GM19239 (cell line): ENCODE measurements around the gene TBX10.
"Not testable (repeated sequence)": the region's sequence is repeated elsewhere in the genome, so short reads cannot be mapped to it uniquely, and the experiment has no call there.

Experiments
- DNase-seq: peaks from one replicate; pipeline ENCODE4 v3.0.0; 2011; ENCODE audit warnings: low spot score; ENCODE audit not compliant: insufficient read length
- FAIRE-seq: peaks from 2 replicates; lab custom pipeline; 2011; peaks lifted over from hg19 to GRCh38; lab: Jason Lieb, UNC

The TBX10 gene

GRCh38 chr11:67646535-67647336, 7.2 kb upstream of the TBX10 start:
- no peak for DNase-seq
- FAIRE-seq = peak; percentile 91

GRCh38 chr11:67645521-67646461, 6.2 kb upstream of the TBX10 start:
- FAIRE-seq = no peak
- DNase-seq = no peak

DNA sequence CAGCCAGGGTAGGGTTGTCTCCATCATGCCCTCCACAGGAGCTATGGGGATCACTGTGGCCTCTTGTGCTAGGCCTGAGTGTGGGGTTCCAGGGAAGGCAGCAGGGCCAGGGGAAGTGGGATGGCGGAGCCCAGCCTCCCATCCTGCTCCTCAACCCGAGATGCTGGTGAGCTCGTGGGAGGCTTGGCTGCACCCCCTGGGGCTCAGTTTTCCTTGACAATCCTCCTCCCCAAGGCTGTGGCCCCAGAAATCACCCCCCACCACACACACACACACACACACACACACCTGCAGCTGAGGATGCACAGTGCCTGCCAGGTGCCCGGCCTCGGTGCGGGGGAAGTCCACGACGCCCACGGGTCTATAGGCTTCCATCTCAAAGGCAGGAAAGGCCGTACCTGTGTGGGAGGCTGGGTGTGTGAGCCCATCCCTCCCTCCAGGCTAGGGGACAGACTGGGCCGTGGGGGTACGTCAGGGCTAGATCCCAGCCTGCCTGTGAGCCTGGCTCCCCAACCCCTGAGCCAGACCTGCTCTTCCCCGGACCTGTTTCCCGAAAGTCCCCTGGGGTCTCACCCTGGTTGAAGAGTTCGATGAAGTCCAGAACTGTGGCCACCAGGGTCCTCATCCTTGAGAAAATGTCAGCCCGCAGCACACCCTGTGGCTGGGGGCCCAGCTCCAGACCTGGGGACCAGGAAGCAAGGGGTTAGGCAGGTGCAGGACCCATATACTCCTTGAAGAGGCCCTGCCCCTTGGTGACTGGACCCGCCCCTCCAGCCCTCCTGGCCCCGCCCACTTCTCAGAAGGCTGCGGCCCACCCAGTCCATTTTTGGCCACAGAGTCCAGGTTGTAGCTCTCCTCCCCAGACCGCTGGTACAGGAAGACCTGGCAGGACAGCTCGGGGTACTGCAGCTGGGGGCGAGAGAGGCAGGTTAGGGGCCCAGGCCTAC, 5.2 kb upstream of the TBX10 start:
- FAIRE-seq (no peak), DNase-seq (no peak)

- DNase-seq (no peak), FAIRE-seq (no peak)
These were observed 4.5 kb upstream of the TBX10 start for GRCh38 chr11:67644042-67644441.

DNA sequence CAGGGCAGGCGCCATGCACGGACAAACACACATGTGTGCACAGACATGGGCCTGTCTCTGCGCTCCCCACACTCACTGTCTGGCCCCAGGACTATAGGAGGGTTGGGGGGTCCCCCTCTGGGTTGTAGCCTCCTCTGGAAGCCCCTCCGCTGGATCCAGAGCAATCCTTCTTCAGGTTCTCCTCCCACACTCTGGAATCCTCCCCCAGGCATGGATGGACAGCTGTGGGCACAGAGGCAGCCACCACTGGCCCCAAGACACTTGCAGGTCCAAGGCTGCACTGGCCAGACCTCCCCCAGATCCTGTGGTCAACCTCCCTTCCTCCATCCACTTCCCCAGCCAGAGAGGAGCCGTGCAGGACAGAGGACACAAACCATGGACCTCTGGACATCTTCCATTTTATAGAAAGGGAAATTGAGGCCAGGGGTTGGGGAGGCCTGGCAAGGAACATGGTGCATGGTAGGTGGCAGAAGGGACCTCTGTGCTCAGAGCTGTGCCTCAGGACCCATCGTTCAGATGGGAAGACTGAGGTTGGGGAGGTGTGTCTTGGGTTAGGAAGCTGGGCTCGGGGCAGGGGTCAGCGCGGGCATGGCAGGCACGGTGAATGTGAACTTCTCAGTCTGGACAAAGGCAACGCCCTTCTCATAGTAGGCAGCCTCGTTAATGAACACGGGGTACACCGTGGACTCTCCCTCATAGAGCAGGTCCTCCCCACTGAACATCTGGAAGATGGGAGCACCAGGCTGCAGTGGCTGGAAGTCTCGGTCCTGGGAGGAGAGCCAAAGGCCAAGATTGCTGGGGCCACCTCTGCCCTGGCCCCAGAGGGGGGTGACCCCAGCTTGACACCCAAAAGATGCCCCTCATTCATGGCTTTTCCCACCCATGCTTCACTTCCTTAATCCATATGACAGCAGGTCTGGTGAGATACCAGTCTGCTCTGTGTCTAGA, 2.9 kb upstream of the TBX10 start:
- FAIRE-seq = no peak
- no peak for DNase-seq

DNA sequence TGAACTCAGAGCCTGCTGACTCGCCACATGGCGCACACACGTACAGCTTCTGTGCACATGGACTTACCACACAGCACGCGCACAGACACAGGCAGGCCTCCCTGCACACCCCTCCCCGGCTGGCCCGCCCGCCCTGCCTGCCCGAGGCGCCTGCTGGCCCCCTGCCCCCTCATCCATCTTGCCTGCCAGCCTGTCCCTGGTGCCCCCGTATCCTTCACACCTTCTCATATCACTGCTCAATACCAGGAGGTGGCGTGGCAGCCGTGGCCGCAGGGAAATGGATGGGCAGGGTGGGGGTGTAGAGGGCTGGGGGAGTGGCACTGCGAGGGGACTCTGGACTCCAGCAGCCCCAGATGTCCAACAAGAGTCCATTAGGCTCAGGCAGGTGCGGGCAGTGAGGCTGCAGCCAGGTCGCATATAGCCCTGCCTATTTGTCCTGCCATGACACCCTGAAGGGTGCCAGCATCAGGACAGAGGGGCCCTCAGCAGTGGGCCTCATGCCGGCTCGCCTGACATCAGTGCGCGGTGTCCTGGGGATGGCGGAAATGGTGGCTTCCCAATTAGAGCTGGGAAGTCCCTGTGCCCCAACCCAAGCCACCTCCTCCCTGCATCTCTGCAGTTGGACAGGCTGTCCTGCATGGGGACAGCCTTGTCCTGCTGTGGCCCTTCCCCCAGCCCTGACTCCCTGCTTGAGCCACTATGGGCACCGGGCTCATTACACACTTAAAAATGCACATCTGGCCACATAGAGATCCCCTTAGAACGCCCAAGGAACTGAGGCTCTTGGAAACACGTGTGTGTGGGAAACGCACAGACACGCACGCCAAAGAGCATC, 2.0 kb upstream of the TBX10 start:
- no peak for DNase-seq
- no peak for FAIRE-seq

- FAIRE-seq (no peak), DNase-seq (no peak)
These were observed 1.3 kb upstream of the TBX10 start for GRCh38 chr11:67640758-67641337.

DNA sequence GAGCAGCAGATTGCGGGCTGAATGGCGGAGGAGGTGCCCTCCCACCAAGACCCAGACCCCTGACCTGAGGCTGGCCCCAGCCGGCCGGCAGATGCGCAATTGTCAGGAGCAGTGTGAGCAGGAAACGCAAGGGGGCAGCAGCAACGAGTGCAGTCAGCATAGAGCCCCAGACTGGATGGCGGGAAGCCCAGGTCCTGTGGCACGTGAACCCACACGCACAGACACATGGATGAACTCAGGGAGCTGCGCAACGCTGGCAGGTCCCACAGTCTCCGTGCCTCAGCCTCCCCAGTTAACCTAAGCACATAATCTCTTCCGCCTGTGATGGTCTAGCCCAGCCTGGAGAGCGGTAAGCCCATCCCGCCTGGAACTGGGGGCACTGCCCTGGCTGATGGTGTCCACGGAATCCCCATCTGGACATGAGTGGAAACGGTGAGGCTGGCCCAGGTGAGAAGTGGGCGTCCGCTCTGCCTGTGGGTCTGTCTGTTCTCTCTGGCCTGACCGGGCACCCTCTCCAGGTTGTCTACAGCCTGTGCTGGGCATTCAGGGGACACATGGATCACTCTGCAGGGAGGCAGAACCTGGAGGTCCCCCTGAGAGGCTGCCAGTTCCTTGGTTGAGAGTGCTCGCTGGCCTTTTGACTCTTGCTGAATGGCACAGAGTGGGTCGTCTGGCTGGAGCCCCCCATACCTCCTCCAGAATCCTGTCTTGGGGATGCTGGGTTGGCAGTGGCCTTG, 626 bp upstream of the TBX10 start:
- DNase-seq (peak; percentile 68), FAIRE-seq (peak; percentile 57)

DNA sequence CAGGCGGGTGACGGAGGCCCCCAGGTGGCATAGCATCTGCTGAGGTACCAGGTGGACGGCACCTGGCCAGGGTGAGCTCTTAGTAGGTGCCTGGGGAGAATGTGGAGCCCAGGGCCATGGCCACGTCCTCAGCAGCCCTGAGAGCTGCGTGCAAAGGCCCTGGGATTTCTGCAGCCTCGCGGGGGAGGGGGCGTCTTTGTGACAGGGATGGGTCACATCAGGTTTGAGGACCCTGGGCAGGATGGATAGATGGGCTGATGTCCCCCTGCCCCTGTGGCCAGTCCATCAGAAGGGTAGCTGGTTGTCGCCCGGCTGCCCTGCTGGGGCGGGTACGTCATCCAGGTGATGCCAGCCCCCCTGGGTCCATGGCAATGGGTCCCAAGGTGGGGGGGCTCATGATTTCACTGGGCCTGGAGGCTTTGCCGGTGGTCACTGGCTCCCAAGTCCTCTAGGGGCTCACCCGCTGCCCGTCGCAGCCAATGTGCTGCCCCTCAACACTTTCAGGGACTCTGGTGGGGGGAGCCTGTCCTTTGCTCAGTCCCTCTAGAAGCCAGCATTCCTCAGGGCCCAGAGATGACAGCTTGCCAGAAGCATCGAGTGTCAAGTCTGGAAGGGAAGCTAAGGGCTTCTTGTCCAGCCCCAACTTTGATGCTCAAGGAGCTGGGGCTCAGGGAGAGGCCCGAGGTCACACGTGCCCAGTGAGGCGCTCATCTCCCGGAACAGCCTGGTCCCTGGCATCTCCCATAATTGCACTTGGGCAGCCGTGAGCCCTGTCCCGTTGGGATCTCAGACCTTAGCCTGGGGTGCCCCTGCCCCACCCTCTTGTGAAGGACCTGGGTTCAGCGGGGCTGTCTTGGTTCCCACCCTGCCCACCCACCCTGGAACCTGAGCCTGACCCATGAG, 777 bp downstream of the TBX10 start:
- FAIRE-seq = no peak
- no peak for DNase-seq

DNA sequence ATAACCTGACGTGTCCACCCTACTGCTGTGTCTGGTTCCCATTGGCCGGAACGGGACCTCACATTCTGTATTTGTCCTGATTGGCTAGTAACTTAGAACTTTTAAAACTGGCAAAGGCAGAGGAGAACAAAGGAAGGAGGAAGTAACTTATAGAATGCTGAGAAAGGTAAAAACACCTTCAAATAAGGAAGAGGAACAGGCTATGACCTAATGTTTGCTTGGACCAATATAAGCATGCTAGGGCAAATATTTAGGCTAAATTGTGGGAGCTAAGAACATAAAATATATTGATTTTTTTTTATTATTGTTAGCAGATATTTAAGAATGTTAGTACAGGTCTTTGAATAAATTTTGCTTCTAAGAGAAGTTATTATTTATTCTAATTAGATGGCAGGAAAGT, 2.1 kb downstream of the TBX10 start:
- FAIRE-seq = peak; percentile 26
- DNase-seq = not testable (repeated sequence)

DNA sequence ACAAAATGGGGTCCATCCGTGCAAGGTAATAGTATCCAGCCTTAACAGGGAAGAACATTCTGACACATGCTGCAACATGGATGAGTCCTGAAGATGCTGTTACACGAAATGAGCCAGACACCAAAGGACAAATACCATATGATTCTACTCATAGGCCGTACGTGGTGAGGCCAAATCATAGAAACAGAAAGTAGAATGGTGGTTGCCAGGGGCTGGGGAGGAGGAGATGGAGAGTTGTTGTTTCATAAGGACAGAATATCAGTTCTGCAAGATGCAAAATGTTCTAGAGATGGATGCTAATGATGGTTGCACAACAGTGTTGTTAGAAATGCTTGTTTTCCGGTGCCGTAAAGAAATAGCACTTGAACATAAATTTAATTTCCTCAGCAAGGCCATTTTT, 2.6 kb downstream of the TBX10 start:
- DNase-seq = no peak
- FAIRE-seq = peak; percentile 45

DNA sequence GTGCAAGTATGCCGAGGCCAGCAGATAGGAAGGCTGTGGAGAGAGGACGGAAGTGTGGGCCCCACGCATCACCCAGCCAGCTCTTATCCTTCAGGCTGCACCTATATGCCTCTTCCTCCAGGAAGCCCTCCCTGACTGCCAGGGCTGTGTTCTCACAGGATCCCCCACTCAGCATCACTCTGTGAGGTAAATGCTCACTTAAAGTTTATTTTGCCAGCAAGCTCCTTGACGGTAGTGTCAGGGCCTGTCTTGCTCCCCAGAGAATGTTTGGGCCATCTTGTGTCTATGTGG, 4.4 kb downstream of the TBX10 start:
- no peak for FAIRE-seq
- DNase-seq = no peak

GRCh38 chr11:67634366-67635230, 5.0 kb downstream of the TBX10 start:
- no peak for FAIRE-seq
- DNase-seq = no peak

DNA sequence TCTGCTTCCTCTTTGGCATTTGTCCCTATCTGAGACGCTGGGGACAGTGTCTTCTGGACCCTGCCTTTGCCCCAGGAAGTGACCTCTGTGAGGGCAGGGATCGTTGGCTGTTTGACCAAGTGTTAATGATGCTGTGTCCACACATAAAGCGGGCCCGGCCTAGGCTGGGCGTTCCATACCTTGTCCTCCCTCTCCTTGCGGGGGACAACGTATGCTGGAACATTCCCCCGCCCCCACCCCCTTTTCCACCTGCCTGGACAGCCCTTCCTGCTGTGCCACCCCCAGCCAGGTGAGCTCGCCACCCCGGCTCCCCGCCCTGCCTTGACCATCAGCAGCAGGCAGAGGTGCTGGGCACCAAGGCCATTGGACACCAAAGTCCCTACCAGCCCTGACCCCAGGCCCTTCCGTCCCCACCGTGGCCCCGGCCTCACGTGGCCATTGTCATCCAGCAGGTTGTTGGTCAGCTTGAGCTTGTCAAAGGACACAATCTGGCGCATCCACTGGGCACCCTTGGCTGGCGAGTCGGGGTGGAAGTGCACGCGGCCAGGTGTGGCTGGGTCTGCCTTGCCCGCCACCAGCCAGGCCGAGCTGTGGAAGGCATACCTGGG, 5.7 kb downstream of the TBX10 start:
- FAIRE-seq = no peak
- DNase-seq = no peak
